ENCODE results near the gene TENM4.

Gene TENM4

GRCh38 chr11:78737301-78737700 lies 703.5 kb downstream of the TENM4 start:
- TF ChIP-seq, protein P1, sequence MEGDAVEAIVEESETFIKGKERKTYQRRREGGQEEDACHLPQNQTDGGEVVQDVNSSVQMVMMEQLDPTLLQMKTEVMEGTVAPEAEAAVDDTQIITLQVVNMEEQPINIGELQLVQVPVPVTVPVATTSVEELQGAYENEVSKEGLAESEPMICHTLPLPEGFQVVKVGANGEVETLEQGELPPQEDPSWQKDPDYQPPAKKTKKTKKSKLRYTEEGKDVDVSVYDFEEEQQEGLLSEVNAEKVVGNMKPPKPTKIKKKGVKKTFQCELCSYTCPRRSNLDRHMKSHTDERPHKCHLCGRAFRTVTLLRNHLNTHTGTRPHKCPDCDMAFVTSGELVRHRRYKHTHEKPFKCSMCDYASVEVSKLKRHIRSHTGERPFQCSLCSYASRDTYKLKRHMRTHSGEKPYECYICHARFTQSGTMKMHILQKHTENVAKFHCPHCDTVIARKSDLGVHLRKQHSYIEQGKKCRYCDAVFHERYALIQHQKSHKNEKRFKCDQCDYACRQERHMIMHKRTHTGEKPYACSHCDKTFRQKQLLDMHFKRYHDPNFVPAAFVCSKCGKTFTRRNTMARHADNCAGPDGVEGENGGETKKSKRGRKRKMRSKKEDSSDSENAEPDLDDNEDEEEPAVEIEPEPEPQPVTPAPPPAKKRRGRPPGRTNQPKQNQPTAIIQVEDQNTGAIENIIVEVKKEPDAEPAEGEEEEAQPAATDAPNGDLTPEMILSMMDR (IDR thresholded peaks at IDR 0.05) = no peak
- Mint-ChIP-seq H3K4me1 (peaks cover 14% of the 10 kb centered on the region), H3K27ac (no peak overlapping the region), H3K36me3 (ENCODE audit: low read depth) (peaks cover 87% of the 10 kb centered on the region), H3K9me3 (no peaks in the 10 kb centered on the region), H3K4me3 (no peak overlapping the region), H3K27me3 (ENCODE audit: low read depth, poor library complexity) (no peaks in the 10 kb centered on the region)
- DNase-seq = no peak

- TF ChIP-seq, protein P1 (IDR thresholded peaks at IDR 0.05) = no peak
- Mint-ChIP-seq H3K36me3 (ENCODE audit: low read depth) (peaks cover 83% of the 10 kb centered on the region), H3K27me3 (ENCODE audit: low read depth, poor library complexity) (no peaks in the 10 kb centered on the region), H3K4me1 (peaks cover 11% of the 10 kb centered on the region), H3K9me3 (no peaks in the 10 kb centered on the region), H3K4me3 (no peak overlapping the region), H3K27ac (no peak overlapping the region)
- DNase-seq = no peak
Measured at GRCh38 chr11:78735711-78736110, 705.1 kb downstream of the TENM4 start.

GRCh38 chr11:78733031-78733430 lies 707.8 kb downstream of the TENM4 start:
- TF ChIP-seq, protein P1 (IDR thresholded peaks at IDR 0.05) = no peak
- Mint-ChIP-seq H3K4me1 (no peaks in the 10 kb centered on the region), H3K9me3 (no peaks in the 10 kb centered on the region), H3K36me3 (ENCODE audit: low read depth) (peaks cover 83% of the 10 kb centered on the region), H3K27me3 (ENCODE audit: low read depth, poor library complexity) (no peaks in the 10 kb centered on the region), H3K27ac (no peak overlapping the region), H3K4me3 (no peak overlapping the region)
- DNase-seq = no peak

DNA sequence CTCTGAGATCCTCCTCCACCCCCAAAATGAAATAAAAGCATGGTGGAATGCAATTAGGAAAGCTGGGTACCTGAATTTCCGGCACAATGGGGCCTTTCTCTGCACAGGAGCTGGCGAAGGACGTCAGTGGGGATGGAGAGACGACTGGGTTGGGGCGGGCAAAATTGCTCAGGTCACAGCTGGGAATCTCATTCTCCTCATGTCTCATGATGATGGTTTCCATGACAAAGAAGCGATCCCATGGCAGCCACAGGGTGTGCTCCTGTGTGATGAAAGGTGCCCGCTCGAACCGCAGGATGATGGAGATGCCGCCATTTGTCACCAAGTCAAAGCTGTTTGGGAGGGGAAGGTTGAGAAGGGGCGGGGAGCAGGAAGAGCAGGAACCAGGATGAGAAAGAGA lies 708.6 kb downstream of the TENM4 start:
- Mint-ChIP-seq H3K27ac (no peak overlapping the region), H3K27me3 (ENCODE audit: low read depth, poor library complexity) (no peaks in the 10 kb centered on the region), H3K36me3 (ENCODE audit: low read depth) (peaks cover 80% of the 10 kb centered on the region), H3K9me3 (no peaks in the 10 kb centered on the region), H3K4me3 (no peak overlapping the region), H3K4me1 (no peaks in the 10 kb centered on the region)
- TF ChIP-seq, protein P1 (IDR thresholded peaks at IDR 0.05) = no peak
- no peak for DNase-seq

- DNase-seq = no peak
- Mint-ChIP-seq H3K36me3 (ENCODE audit: low read depth) (peaks cover 78% of the 10 kb centered on the region), H3K4me3 (no peak overlapping the region), H3K27ac (no peak overlapping the region), H3K4me1 (no peaks in the 10 kb centered on the region), H3K9me3 (no peaks in the 10 kb centered on the region), H3K27me3 (ENCODE audit: low read depth, poor library complexity) (no peaks in the 10 kb centered on the region)
- TF ChIP-seq, protein P1 (IDR thresholded peaks at IDR 0.05) = no peak
Measured at GRCh38 chr11:78731027-78731426, 709.8 kb downstream of the TENM4 start.

- no peaks in the 10 kb centered on the region for H3K27me3 Mint-ChIP-seq (ENCODE audit: low read depth, poor library complexity)
- peaks cover 81% of the 10 kb centered on the region for H3K36me3 Mint-ChIP-seq (ENCODE audit: low read depth)
- H3K4me1 Mint-ChIP-seq = no peaks in the 10 kb centered on the region
- no peaks in the 10 kb centered on the region for H3K9me3 Mint-ChIP-seq
- no peak for DNase-seq
- TF ChIP-seq, protein P1 (IDR thresholded peaks at IDR 0.05) = no peak
- no peak overlapping the region for H3K27ac Mint-ChIP-seq
- H3K4me3 Mint-ChIP-seq = no peak overlapping the region
Measured at GRCh38 chr11:78730267-78730824, 710.5 kb downstream of the TENM4 start.

All from nephron progenitor cell (in vitro differentiated cells).